ENCODE results near the gene CCNG1. TPM values are rescaled to one million over a fixed set of nuclear protein-coding genes. Genes with fewer than 3 reads are reported as not detected.

The CCNG1 gene
- total RNA-seq, 1 donor from 2014 or later, result 422 TPM

GRCh38 chr5:163437011-163437308, 435 bp upstream of the CCNG1 start:
- Histone ChIP-seq H3K27ac (ENCODE audit: low read depth, low read length) (peak overlapping the region; percentile 96), H3K36me3 (ENCODE audit: control insufficient read depth in 3 of 3, insufficient read depth in 3 of 3, low read length in 3 of 3) (peaks cover 0 to 15% (median 6%) of the 10 kb centered on the region in 3 donors), H3K4me3 (ENCODE audit: low read length in 3 of 3) (peak overlapping the region; percentile 75 to 90 (median 87)), H3K27me3 (ENCODE audit: control insufficient read depth in 3 of 3, insufficient read depth in 3 of 3, low read length in 3 of 3) (no peaks in the 10 kb centered on the region), H3K4me1 (ENCODE audit: control insufficient read depth in 3 of 3, insufficient read depth in 3 of 3, low read length in 3 of 3) (peaks cover 19 to 25% (median 23%) of the 10 kb centered on the region in 3 donors), H3K9ac (ENCODE audit: low read depth in 1 of 3, low read length in 3 of 3) (peak overlapping the region; percentile 51 to 94 (median 92)), H3K9me3 (ENCODE audit: control insufficient read depth in 3 of 3, low read length in 3 of 3) (no peaks in the 10 kb centered on the region)

GRCh38 chr5:163439092-163439425, 1.7 kb downstream of the CCNG1 start:
- Histone ChIP-seq H3K4me3 (ENCODE audit: low read length in 3 of 3) (peak overlapping the region in 2 of 3 donors; percentile 1 to 44), H3K36me3 (ENCODE audit: control insufficient read depth in 3 of 3, insufficient read depth in 3 of 3, low read length in 3 of 3) (peaks cover 7 to 30% (median 19%) of the 10 kb centered on the region in 3 donors), H3K27ac (ENCODE audit: low read depth, low read length) (peak overlapping the region; percentile 96), H3K4me1 (ENCODE audit: control insufficient read depth in 3 of 3, insufficient read depth in 3 of 3, low read length in 3 of 3) (peaks cover 19 to 29% (median 25%) of the 10 kb centered on the region in 3 donors), H3K9ac (ENCODE audit: low read depth in 1 of 3, low read length in 3 of 3) (peak overlapping the region in 1 of 3 donors; percentile 59), H3K9me3 (ENCODE audit: control insufficient read depth in 3 of 3, low read length in 3 of 3) (no peaks in the 10 kb centered on the region), H3K27me3 (ENCODE audit: control insufficient read depth in 3 of 3, insufficient read depth in 3 of 3, low read length in 3 of 3) (no peaks in the 10 kb centered on the region)

- Histone ChIP-seq H3K27ac (ENCODE audit: low read depth, low read length) (no peak overlapping the region), H3K27me3 (ENCODE audit: control insufficient read depth in 3 of 3, insufficient read depth in 3 of 3, low read length in 3 of 3) (no peaks in the 10 kb centered on the region), H3K9ac (ENCODE audit: low read depth in 1 of 3, low read length in 3 of 3) (no peak overlapping the region), H3K4me3 (ENCODE audit: low read length in 3 of 3) (no peak overlapping the region), H3K4me1 (ENCODE audit: control insufficient read depth in 3 of 3, insufficient read depth in 3 of 3, low read length in 3 of 3) (peaks cover 22 to 29% (median 25%) of the 10 kb centered on the region in 3 donors), H3K9me3 (ENCODE audit: control insufficient read depth in 3 of 3, low read length in 3 of 3) (no peaks in the 10 kb centered on the region), H3K36me3 (ENCODE audit: control insufficient read depth in 3 of 3, insufficient read depth in 3 of 3, low read length in 3 of 3) (peaks cover 11 to 38% (median 23%) of the 10 kb centered on the region in 3 donors)
These were observed 3.6 kb downstream of the CCNG1 start for GRCh38 chr5:163440954-163441353.

- Histone ChIP-seq H3K9me3 (ENCODE audit: control insufficient read depth in 3 of 3, low read length in 3 of 3) (no peaks in the 10 kb centered on the region), H3K27ac (ENCODE audit: low read depth, low read length) (no peak overlapping the region), H3K4me1 (ENCODE audit: control insufficient read depth in 3 of 3, insufficient read depth in 3 of 3, low read length in 3 of 3) (peaks cover 8 to 22% (median 13%) of the 10 kb centered on the region in 3 donors), H3K9ac (ENCODE audit: low read depth in 1 of 3, low read length in 3 of 3) (no peak overlapping the region), H3K4me3 (ENCODE audit: low read length in 3 of 3) (no peak overlapping the region), H3K36me3 (ENCODE audit: control insufficient read depth in 3 of 3, insufficient read depth in 3 of 3, low read length in 3 of 3) (peaks cover 15 to 50% (median 30%) of the 10 kb centered on the region in 3 donors), H3K27me3 (ENCODE audit: control insufficient read depth in 3 of 3, insufficient read depth in 3 of 3, low read length in 3 of 3) (no peaks in the 10 kb centered on the region)
These were observed 7.1 kb downstream of the CCNG1 start for GRCh38 chr5:163444526-163444925.

- Histone ChIP-seq H3K9me3 (ENCODE audit: control insufficient read depth in 3 of 3, low read length in 3 of 3) (no peaks in the 10 kb centered on the region), H3K4me1 (ENCODE audit: control insufficient read depth in 3 of 3, insufficient read depth in 3 of 3, low read length in 3 of 3) (peaks cover 3 to 14% (median 6%) of the 10 kb centered on the region in 3 donors), H3K27ac (ENCODE audit: low read depth, low read length) (no peak overlapping the region), H3K4me3 (ENCODE audit: low read length in 3 of 3) (no peak overlapping the region), H3K36me3 (ENCODE audit: control insufficient read depth in 3 of 3, insufficient read depth in 3 of 3, low read length in 3 of 3) (peaks cover 15 to 47% (median 30%) of the 10 kb centered on the region in 3 donors), H3K9ac (ENCODE audit: low read depth in 1 of 3, low read length in 3 of 3) (no peak overlapping the region), H3K27me3 (ENCODE audit: control insufficient read depth in 3 of 3, insufficient read depth in 3 of 3, low read length in 3 of 3) (no peaks in the 10 kb centered on the region)
These were observed 8.0 kb downstream of the CCNG1 start for GRCh38 chr5:163445345-163445744.

GRCh38 chr5:163447191-163447590, 9.8 kb downstream of the CCNG1 start:
- Histone ChIP-seq H3K9ac (ENCODE audit: low read depth in 1 of 3, low read length in 3 of 3) (no peak overlapping the region), H3K9me3 (ENCODE audit: control insufficient read depth in 3 of 3, low read length in 3 of 3) (no peaks in the 10 kb centered on the region), H3K27ac (ENCODE audit: low read depth, low read length) (no peak overlapping the region), H3K27me3 (ENCODE audit: control insufficient read depth in 3 of 3, insufficient read depth in 3 of 3, low read length in 3 of 3) (no peaks in the 10 kb centered on the region), H3K4me1 (ENCODE audit: control insufficient read depth in 3 of 3, insufficient read depth in 3 of 3, low read length in 3 of 3) (peaks cover 0 to 4% (median 3%) of the 10 kb centered on the region in 3 donors), H3K4me3 (ENCODE audit: low read length in 3 of 3) (no peak overlapping the region), H3K36me3 (ENCODE audit: control insufficient read depth in 3 of 3, insufficient read depth in 3 of 3, low read length in 3 of 3) (peaks cover 15 to 43% (median 27%) of the 10 kb centered on the region in 3 donors)

GRCh38 chr5:163447875-163448274, 10.5 kb downstream of the CCNG1 start:
- no peak overlapping the region for H3K4me3 ChIP-seq (ENCODE audit: low read length in 3 of 3)
- no peak overlapping the region for H3K9ac ChIP-seq (ENCODE audit: low read depth in 1 of 3, low read length in 3 of 3)
- no peak overlapping the region for H3K27ac ChIP-seq (ENCODE audit: low read depth, low read length)
- H3K9me3 ChIP-seq (ENCODE audit: control insufficient read depth in 3 of 3, low read length in 3 of 3), result no peaks in the 10 kb centered on the region
- peaks cover 10 to 38% (median 22%) of the 10 kb centered on the region in 3 donors for H3K36me3 ChIP-seq (ENCODE audit: control insufficient read depth in 3 of 3, insufficient read depth in 3 of 3, low read length in 3 of 3)
- H3K27me3 ChIP-seq (ENCODE audit: control insufficient read depth in 3 of 3, insufficient read depth in 3 of 3, low read length in 3 of 3), result no peaks in the 10 kb centered on the region
- H3K4me1 ChIP-seq (ENCODE audit: control insufficient read depth in 3 of 3, insufficient read depth in 3 of 3, low read length in 3 of 3), result peaks cover 0 to 3% (median 0%) of the 10 kb centered on the region in 3 donors

- Histone ChIP-seq H3K36me3 (ENCODE audit: control insufficient read depth in 3 of 3, insufficient read depth in 3 of 3, low read length in 3 of 3) (peaks cover 10 to 39% (median 21%) of the 10 kb centered on the region in 3 donors), H3K4me1 (ENCODE audit: control insufficient read depth in 3 of 3, insufficient read depth in 3 of 3, low read length in 3 of 3) (peaks cover 0 to 3% (median 0%) of the 10 kb centered on the region in 3 donors)
These were observed 11.1 kb downstream of the CCNG1 start for GRCh38 chr5:163448491-163448890.

GRCh38 chr5:163451489-163451888, 14.1 kb downstream of the CCNG1 start:
- H3K9me3 ChIP-seq (ENCODE audit: control insufficient read depth in 3 of 3, low read length in 3 of 3), result no peaks in the 10 kb centered on the region
- no peak overlapping the region for H3K4me3 ChIP-seq (ENCODE audit: low read length in 3 of 3)
- no peaks in the 10 kb centered on the region for H3K27me3 ChIP-seq (ENCODE audit: control insufficient read depth in 3 of 3, insufficient read depth in 3 of 3, low read length in 3 of 3)
- no peak overlapping the region for H3K27ac ChIP-seq (ENCODE audit: low read depth, low read length)
- H3K4me1 ChIP-seq (ENCODE audit: control insufficient read depth in 3 of 3, insufficient read depth in 3 of 3, low read length in 3 of 3), result no peaks in the 10 kb centered on the region
- H3K9ac ChIP-seq (ENCODE audit: low read depth in 1 of 3, low read length in 3 of 3), result no peak overlapping the region
- peaks cover 6 to 43% (median 17%) of the 10 kb centered on the region in 3 donors for H3K36me3 ChIP-seq (ENCODE audit: control insufficient read depth in 3 of 3, insufficient read depth in 3 of 3, low read length in 3 of 3)

More at GRCh38 chr5:163448491-163448890, 11.1 kb downstream of the CCNG1 start:
- Histone ChIP-seq H3K9ac (ENCODE audit: low read depth in 1 of 3, low read length in 3 of 3) (no peak overlapping the region), H3K27ac (ENCODE audit: low read depth, low read length) (no peak overlapping the region), H3K9me3 (ENCODE audit: control insufficient read depth in 3 of 3, low read length in 3 of 3) (no peaks in the 10 kb centered on the region), H3K27me3 (ENCODE audit: control insufficient read depth in 3 of 3, insufficient read depth in 3 of 3, low read length in 3 of 3) (no peaks in the 10 kb centered on the region), H3K4me3 (ENCODE audit: low read length in 3 of 3) (no peak overlapping the region)

- no peaks in the 10 kb centered on the region for H3K9me3 ChIP-seq (ENCODE audit: control insufficient read depth in 3 of 3, low read length in 3 of 3)
- no peak overlapping the region for H3K27ac ChIP-seq (ENCODE audit: low read depth, low read length)
- peaks cover 4 to 35% (median 16%) of the 10 kb centered on the region in 3 donors for H3K36me3 ChIP-seq (ENCODE audit: control insufficient read depth in 3 of 3, insufficient read depth in 3 of 3, low read length in 3 of 3)
These were observed 16.3 kb downstream of the CCNG1 start for GRCh38 chr5:163453705-163454104.

More at GRCh38 chr5:163453705-163454104, 16.3 kb downstream of the CCNG1 start:
- no peaks in the 10 kb centered on the region for H3K27me3 ChIP-seq (ENCODE audit: control insufficient read depth in 3 of 3, insufficient read depth in 3 of 3, low read length in 3 of 3)
- H3K9ac ChIP-seq (ENCODE audit: low read depth in 1 of 3, low read length in 3 of 3), result no peak overlapping the region
- H3K4me1 ChIP-seq (ENCODE audit: control insufficient read depth in 3 of 3, insufficient read depth in 3 of 3, low read length in 3 of 3), result peaks cover 0 to 2% (median 1%) of the 10 kb centered on the region in 3 donors
- H3K4me3 ChIP-seq (ENCODE audit: low read length in 3 of 3), result no peak overlapping the region
